D721Med (cell line): ENCODE results near the gene KRT86.

Source experiments
- DNase-seq: peaks from one replicate; pipeline ENCODE4 v3.0.0; 2011; ENCODE audit warnings: low spot score; ENCODE audit not compliant: insufficient read length
- FAIRE-seq: peaks from 2 replicates; lab custom pipeline; 2011; peaks lifted over from hg19 to GRCh38; lab: Jason Lieb, UNC
- TF ChIP-seq, protein P1 (sequence below): IDR thresholded peaks from 2 replicates; pipeline ENCODE4 v1.5.1; 2012; ENCODE audit warnings: mild to moderate bottlenecking, control low read depth; ENCODE audit not compliant: insufficient read depth; ENCODE audit errors: missing control alignments

KRT86 gene

DNA sequence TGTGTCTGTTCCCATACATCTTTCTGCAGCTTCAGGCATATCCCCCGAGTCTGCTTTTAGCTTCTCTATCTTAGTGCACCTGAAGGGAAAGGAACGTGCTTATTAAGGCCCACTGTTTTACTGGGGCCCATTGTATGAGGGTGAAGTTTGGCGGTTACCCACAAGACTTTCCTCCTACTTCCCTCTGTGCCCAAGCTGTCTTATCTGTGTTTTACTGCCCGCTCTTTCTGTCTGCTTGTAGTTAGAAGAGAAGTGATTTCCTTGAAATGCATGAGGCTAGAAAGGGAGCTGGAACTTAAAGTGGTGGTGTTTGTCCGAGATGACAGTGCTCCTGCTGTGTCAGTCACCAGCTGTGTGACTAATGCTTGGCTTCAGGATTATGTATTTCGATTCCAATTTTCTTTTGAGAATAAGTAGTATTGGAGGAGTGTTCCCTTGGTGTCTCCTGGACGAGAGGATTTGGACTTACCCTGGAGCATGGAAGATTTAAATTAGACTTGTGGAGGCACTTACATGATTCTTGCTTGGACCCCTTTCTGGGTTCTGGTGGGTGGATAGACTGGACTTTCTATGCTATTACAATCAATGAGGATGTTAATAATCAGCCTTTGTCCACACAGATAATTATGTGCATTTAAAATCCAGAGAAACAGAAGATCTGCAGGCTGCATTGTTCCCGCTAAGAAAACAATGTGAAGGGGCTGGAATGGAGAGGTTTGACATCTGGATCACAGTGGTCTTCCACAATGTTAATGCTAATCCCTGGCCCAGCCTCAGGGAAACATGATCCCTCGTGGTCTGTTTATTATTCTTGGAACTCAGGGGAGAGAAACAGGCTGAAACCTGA is 13.9 kb upstream of the KRT86 start:
- TF ChIP-seq, protein P1, sequence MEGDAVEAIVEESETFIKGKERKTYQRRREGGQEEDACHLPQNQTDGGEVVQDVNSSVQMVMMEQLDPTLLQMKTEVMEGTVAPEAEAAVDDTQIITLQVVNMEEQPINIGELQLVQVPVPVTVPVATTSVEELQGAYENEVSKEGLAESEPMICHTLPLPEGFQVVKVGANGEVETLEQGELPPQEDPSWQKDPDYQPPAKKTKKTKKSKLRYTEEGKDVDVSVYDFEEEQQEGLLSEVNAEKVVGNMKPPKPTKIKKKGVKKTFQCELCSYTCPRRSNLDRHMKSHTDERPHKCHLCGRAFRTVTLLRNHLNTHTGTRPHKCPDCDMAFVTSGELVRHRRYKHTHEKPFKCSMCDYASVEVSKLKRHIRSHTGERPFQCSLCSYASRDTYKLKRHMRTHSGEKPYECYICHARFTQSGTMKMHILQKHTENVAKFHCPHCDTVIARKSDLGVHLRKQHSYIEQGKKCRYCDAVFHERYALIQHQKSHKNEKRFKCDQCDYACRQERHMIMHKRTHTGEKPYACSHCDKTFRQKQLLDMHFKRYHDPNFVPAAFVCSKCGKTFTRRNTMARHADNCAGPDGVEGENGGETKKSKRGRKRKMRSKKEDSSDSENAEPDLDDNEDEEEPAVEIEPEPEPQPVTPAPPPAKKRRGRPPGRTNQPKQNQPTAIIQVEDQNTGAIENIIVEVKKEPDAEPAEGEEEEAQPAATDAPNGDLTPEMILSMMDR, result no peak
- FAIRE-seq (no peak), DNase-seq (no peak)

DNA sequence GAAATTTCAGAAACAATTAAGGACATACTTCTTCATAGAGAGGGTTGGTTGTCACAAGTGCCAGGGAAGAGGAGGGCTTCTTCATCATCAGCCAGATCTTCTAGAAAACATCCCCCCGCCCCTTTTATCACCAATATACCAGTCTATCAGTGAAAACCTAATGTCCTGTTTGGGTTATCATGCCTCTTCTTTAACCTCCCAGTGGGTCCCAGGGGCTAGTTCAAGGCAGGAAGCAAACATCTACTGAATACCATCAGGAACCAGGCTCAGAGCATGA is 13.3 kb upstream of the KRT86 start:
- TF ChIP-seq, protein P1, result no peak
- no peak for DNase-seq
- FAIRE-seq, result no peak

DNA sequence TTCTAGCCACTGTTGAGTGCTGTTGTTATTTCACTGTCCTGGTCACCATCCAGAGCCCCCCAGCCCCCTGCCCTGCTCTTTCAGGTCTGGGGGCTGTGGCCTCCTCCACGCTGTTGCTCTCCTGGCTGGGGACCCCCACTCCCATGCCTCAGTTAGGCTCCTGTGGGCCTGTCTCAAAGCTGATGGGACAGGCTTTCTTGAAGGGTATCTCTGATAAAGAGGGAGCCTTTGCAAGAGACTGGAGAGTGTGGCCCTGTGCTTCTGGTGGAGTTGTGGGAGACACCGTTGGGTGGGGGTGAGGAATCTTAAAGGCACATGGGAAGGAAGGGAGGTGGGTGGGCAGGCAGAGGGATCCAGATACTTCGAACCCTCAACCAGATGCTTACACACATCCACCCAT is 12.2 kb upstream of the KRT86 start:
- FAIRE-seq (no peak), DNase-seq (no peak)
- TF ChIP-seq, protein P1, result no peak

DNA sequence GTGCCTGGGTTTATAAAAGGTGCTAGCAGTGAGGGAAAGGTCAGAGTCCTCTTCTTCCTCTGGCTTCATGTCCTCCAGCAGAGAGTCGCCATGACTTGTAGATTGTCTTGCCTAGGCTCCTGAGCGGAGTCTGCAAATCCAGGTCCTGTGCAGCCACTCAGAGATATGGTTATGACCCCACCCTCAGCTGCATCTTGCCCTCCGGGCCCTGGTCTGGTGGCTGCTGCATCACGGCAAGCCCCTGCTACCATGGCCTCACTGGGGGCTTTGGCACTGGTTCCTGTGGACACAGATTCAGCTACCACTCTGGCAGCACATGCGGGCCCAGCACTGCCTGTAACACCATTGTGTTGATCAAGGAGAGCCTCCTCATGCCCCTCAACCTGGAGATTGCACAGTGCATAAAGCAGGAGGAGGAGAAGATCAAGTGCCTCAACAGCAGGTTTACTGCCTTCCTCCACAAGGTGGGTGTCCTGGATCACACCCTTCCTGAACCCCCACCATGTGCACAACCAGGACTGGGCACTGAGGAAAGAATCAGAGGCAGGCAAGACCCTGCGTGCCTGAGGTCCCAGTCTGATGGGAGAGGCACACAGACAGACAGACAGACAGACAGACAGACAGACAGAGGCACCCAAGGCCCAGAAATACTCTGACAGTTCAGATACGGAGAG is 10.5 kb upstream of the KRT86 start:
- FAIRE-seq, result no peak
- TF ChIP-seq, protein P1, result no peak
- DNase-seq, result no peak

DNA sequence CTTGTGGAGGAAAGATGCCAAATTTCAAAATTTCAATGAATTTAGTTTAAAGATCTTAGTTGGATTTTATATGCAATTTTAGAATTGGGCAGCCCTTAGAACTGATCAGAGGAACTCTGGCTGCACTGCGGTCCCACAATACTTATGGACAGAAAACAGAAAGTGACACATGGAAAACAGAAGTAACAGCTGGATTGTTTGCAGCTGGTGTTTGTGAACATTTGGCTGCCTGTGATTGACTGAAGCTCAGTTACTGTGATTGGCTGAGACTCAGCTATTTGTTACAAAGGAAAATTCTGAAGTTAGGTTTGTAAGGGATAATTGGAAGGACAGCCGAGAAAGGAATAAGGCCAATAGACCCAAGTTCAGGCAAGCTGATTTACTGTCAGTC is 10.0 kb upstream of the KRT86 start:
- FAIRE-seq, result no peak

DNA sequence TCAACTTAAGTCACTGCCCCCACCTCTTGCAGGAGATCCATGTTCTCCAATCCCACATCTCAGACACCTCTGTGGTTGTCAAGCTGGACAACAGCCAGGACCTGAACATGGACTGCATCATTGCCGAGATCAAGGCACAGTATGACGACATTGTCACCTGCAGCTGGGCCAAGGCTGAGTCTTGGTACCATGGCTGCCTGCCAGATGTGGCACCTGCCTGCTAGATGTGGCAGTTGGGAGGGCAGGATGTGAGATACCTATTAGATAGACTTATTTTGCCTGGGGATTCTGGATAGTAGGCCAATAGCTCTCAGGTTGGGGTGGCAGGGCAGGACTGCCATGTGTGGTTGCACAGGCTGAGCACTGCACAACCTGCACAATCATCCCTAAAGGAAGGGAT is 7.9 kb upstream of the KRT86 start:
- no peak for FAIRE-seq
- TF ChIP-seq, protein P1, result no peak
- no peak for DNase-seq

More for the DNA sequence above, 10.0 kb upstream of the KRT86 start:
- TF ChIP-seq, protein P1, result no peak
- DNase-seq, result no peak

DNA sequence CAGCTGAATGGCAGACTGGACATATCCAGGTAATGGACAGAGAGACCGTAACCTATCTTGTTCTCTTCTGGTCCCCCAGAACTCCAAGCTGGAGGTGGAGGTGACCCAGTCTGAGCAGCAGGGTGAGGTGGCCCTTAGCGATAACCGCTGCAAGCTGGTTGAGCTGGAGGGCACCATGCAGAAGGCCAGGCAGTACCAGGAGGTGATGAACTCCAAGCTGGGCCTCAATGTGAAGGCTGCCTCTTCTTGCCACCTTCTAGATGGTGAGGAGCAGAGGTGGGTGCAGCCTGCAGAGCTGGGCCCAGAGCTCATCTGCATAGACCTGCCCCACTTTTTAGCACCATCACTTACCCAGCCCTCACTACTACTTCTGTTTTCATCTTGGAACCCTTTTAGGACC is 7.2 kb upstream of the KRT86 start:
- DNase-seq, result no peak
- FAIRE-seq, result no peak
- TF ChIP-seq, protein P1, result no peak
